ENCODE results near the gene DOCK2. TPM values are rescaled to one million over a fixed set of nuclear protein-coding genes. Genes with fewer than 3 reads are reported as not detected.

The DOCK2 gene
- total RNA-seq, 1 donor from 2014 or later, result 6.5 TPM

DNA sequence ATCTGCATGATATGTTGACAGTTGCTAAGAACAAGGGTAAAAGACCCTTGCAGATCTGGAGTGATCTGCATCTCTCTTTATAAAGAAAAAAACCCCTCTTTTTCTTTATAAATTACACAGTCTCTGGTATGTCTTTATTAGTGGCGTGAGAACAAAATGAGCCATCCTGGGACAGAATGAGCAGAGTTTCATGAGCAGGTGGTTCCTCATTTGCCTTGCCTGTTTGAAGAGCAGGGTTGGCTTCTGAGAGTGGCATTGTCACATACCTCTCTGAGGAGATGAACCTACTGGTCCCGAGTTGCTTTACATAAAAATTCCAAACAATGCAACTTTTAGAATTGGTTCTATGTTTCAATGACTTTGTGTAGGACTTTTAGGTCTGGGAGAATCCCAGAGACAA, 249.0 kb downstream of the DOCK2 start:
- Mint-ChIP-seq H3K4me3 (ENCODE audit: unreplicated experiment) (no peak overlapping the region), H3K9me3 (ENCODE audit: unreplicated experiment) (no peaks in the 10 kb centered on the region), H3K4me1 (ENCODE audit: unreplicated experiment) (no peaks in the 10 kb centered on the region), H3K36me3 (ENCODE audit: low read depth, unreplicated experiment) (no peaks in the 10 kb centered on the region), H3K27me3 (ENCODE audit: unreplicated experiment) (peaks cover 2% of the 10 kb centered on the region), H3K27ac (ENCODE audit: unreplicated experiment) (no peak overlapping the region)
- no peak for DNase-seq (ENCODE audit: low spot score)
- TF ChIP-seq, protein P1, sequence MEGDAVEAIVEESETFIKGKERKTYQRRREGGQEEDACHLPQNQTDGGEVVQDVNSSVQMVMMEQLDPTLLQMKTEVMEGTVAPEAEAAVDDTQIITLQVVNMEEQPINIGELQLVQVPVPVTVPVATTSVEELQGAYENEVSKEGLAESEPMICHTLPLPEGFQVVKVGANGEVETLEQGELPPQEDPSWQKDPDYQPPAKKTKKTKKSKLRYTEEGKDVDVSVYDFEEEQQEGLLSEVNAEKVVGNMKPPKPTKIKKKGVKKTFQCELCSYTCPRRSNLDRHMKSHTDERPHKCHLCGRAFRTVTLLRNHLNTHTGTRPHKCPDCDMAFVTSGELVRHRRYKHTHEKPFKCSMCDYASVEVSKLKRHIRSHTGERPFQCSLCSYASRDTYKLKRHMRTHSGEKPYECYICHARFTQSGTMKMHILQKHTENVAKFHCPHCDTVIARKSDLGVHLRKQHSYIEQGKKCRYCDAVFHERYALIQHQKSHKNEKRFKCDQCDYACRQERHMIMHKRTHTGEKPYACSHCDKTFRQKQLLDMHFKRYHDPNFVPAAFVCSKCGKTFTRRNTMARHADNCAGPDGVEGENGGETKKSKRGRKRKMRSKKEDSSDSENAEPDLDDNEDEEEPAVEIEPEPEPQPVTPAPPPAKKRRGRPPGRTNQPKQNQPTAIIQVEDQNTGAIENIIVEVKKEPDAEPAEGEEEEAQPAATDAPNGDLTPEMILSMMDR (IDR thresholded peaks at IDR 0.05; ENCODE audit: unreplicated experiment), result no peak

DNA sequence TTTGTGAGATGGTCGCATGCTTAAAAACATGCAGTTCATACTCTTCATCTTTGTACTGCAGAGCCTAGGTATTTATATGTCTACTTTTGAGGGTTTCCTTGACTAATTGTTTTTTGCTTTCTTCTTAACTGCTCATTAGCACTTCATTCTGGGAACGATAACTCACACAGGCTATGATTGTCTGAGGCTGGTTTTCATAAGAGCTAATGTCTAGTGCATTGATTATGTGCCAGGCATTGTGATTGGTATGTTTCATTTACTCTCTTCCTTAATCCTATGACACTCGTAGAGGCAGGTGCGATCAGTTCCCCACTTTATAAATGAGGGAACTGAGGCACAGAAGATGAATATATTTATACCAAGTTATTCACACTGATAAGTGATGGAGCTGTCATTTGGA, 249.6 kb downstream of the DOCK2 start:
- TF ChIP-seq, protein P1 (IDR thresholded peaks at IDR 0.05; ENCODE audit: unreplicated experiment), result no peak
- Mint-ChIP-seq H3K4me1 (ENCODE audit: unreplicated experiment) (no peaks in the 10 kb centered on the region), H3K36me3 (ENCODE audit: low read depth, unreplicated experiment) (no peaks in the 10 kb centered on the region), H3K4me3 (ENCODE audit: unreplicated experiment) (no peak overlapping the region), H3K9me3 (ENCODE audit: unreplicated experiment) (no peaks in the 10 kb centered on the region), H3K27me3 (ENCODE audit: unreplicated experiment) (peaks cover 3% of the 10 kb centered on the region), H3K27ac (ENCODE audit: unreplicated experiment) (no peak overlapping the region)
- DNase-seq (ENCODE audit: low spot score), result no peak

DNA sequence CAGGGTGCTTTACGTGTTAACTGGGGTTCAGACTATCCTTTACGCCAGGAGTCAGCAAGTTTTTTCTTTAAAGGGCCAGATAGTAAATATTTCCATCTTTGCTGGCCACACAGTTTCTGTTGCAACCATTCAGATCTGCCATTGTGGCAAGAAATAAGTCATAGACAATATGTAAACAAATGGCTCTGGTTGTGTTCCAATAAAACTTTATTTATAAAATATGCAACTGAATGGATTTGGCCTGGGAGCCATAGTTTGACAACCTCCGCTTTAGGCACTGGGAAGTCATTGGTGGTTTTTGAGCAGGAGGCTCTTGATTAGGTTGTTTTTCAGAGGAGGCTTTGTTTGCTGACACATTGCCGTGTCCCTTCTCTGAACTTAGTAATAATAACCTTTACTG, 252.5 kb downstream of the DOCK2 start:
- Mint-ChIP-seq H3K27ac (ENCODE audit: unreplicated experiment) (no peak overlapping the region), H3K36me3 (ENCODE audit: low read depth, unreplicated experiment) (no peaks in the 10 kb centered on the region), H3K9me3 (ENCODE audit: unreplicated experiment) (no peaks in the 10 kb centered on the region), H3K27me3 (ENCODE audit: unreplicated experiment) (peaks cover 3% of the 10 kb centered on the region), H3K4me1 (ENCODE audit: unreplicated experiment) (peaks cover 3% of the 10 kb centered on the region), H3K4me3 (ENCODE audit: unreplicated experiment) (no peak overlapping the region)
- no peak for DNase-seq (ENCODE audit: low spot score)
- TF ChIP-seq, protein P1 (IDR thresholded peaks at IDR 0.05; ENCODE audit: unreplicated experiment), result no peak

DNA sequence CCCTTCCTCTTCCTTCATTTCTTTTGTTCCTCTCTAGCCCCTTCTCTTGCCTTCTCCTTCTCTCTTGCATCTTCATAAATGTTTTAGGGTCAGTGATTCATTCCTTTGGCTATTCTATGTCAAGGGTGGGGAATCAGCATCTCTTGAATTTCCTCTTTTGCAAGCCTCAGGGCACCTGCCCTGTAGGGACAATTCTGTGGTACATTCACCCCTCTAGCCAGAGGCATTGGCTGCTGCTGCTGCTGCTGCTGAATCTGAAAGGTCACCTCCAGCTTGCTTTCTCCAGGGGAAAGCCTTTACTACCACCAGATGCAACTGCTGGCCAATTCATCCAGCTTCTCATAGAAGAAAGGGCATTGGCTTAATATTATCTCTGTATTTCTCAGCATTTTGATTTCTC, 255.9 kb downstream of the DOCK2 start:
- Mint-ChIP-seq H3K4me3 (ENCODE audit: unreplicated experiment) (no peak overlapping the region), H3K27ac (ENCODE audit: unreplicated experiment) (no peak overlapping the region), H3K27me3 (ENCODE audit: unreplicated experiment) (peaks cover 3% of the 10 kb centered on the region), H3K36me3 (ENCODE audit: low read depth, unreplicated experiment) (no peaks in the 10 kb centered on the region), H3K4me1 (ENCODE audit: unreplicated experiment) (peaks cover 3% of the 10 kb centered on the region), H3K9me3 (ENCODE audit: unreplicated experiment) (no peaks in the 10 kb centered on the region)
- no peak for DNase-seq (ENCODE audit: low spot score)
- TF ChIP-seq, protein P1 (IDR thresholded peaks at IDR 0.05; ENCODE audit: unreplicated experiment), result no peak

DNA sequence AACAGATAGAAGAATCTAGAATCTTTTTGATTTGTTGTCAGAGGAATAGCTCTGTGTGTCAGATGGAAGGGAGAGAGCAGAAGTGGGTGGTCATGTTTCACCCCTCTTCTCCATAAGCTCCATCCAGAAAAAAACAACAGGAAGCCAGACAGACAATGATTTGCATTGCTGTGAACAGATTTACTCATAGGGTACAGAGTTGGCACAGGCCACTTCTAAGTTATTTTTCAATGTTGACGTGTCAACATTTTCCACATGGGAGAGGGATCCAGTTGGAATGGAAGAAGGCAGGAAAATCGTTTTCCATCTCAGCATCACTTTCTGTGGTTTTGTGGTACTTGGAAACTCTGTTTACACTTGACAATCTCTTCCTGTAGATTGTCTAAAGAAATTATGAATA, 256.5 kb downstream of the DOCK2 start:
- peaks cover 3% of the 10 kb centered on the region for H3K4me1 Mint-ChIP-seq (ENCODE audit: unreplicated experiment)
- H3K27me3 Mint-ChIP-seq (ENCODE audit: unreplicated experiment), result peaks cover 5% of the 10 kb centered on the region
- no peak overlapping the region for H3K27ac Mint-ChIP-seq (ENCODE audit: unreplicated experiment)
- DNase-seq (ENCODE audit: low spot score), result no peak
- no peaks in the 10 kb centered on the region for H3K36me3 Mint-ChIP-seq (ENCODE audit: low read depth, unreplicated experiment)
- no peak overlapping the region for H3K4me3 Mint-ChIP-seq (ENCODE audit: unreplicated experiment)
- no peaks in the 10 kb centered on the region for H3K9me3 Mint-ChIP-seq (ENCODE audit: unreplicated experiment)
- TF ChIP-seq, protein P1 (IDR thresholded peaks at IDR 0.05; ENCODE audit: unreplicated experiment), result no peak

All from endothelial cell (in vitro differentiated cells).